Panc1 (cell line): ENCODE measurements around the gene C1QC. TPM values are rescaled to one million over a fixed set of nuclear protein-coding genes. Genes with fewer than 3 reads are reported as not detected.

Experiments used
- ATAC-seq: fragments of 200-7000 bp; cut with Tn5 transposase; 2 replicates; pipeline ENCODE4 v1.9.1; 2020; ENCODE audit warnings: mild to moderate bottlenecking, moderate library complexity
- BruUV-seq: library from RNA; stranded (reverse); fragments of 400-500 nt; replicated peaks from 2 replicates; lab custom pipeline; 2021; lab: Mats Ljungman, UMichigan
- CTCF ChIA-PET: fragments of 300-600 bp; sonication (Branson Sonifier 250); formaldehyde crosslinking; loops from one replicate; lab custom pipeline; 2022; ENCODE audit warnings: antibody characterized with exemption; lab: Charles Lee
- POLR2A ChIA-PET: fragments of 300-600 bp; sonication (Branson Sonifier 250); formaldehyde crosslinking; loops from one replicate; lab custom pipeline; 2022; ENCODE audit warnings: antibody characterized with exemption; lab: Charles Lee
- DNase-seq: peaks from one replicate; pipeline ENCODE4 v3.0.0-alpha.2; 2010; ENCODE audit warnings: low read depth, low spot score
- H3K27ac ChIP-seq: 2 replicates; pipeline ENCODE4 v1.5.1; 2011; ENCODE audit warnings: mild to moderate bottlenecking, low read length, inconsistent platforms
- H3K27me3 ChIP-seq: fragments of 200-500 bp; sonication (Bioruptor generic); 2 replicates; pipeline ENCODE4 v1.6.0; 2014; ENCODE audit warnings: low read length, inconsistent platforms; ENCODE audit not compliant: control insufficient read depth, insufficient read depth
- H3K36me3 ChIP-seq: fragments of 200-500 bp; sonication (Bioruptor generic); 2 replicates; pipeline ENCODE4 v1.5.1; 2014; ENCODE audit warnings: inconsistent platforms, mild to moderate bottlenecking, low read length, moderate library complexity; ENCODE audit not compliant: control insufficient read depth, insufficient read depth
- H3K4me1 ChIP-seq: 2 replicates; pipeline ENCODE4 v1.5.1; 2011; ENCODE audit warnings: inconsistent platforms, mild to moderate bottlenecking, low read length, moderate library complexity; ENCODE audit not compliant: control insufficient read depth, insufficient read depth
- H3K4me3 ChIP-seq, 2 experiments: 2 replicates each; pipeline ENCODE4 v1.5.1; 2011 to 2012; ENCODE audit warnings: low read depth in 2 of 2, low read length in 2 of 2, mild to moderate bottlenecking in 2 of 2, inconsistent platforms in 1 of 2, moderate library complexity in 1 of 2
- H3K9me3 ChIP-seq: fragments of 200-500 bp; sonication (Bioruptor generic); 2 replicates; pipeline ENCODE4 v1.5.1; 2014; ENCODE audit warnings: low read depth, mild to moderate bottlenecking, inconsistent platforms, low read length, moderate library complexity; ENCODE audit not compliant: control insufficient read depth, insufficient read depth
- CTCF ChIP-seq: fragments of 450-650 bp; IDR thresholded peaks from 2 replicates; pipeline ENCODE4 v1.5.1; 2017; ENCODE audit warnings: mild to moderate bottlenecking
- POLR2AphosphoS5 ChIP-seq: IDR thresholded peaks from 2 replicates; pipeline ENCODE4 v1.6.1; 2012; ENCODE audit warnings: mild to moderate bottlenecking, low read depth, low read length, moderate library complexity
- REST ChIP-seq, 2 experiments: IDR thresholded peaks; 2 replicates each; pipeline ENCODE4 v1.6.1; 2011 to 2012; ENCODE audit warnings: low read depth in 2 of 2, control low read depth in 1 of 2, low read length in 1 of 2, mild to moderate bottlenecking in 1 of 2, moderate library complexity in 1 of 2; ENCODE audit not compliant: insufficient read depth in 1 of 2
- SIN3A ChIP-seq: IDR thresholded peaks from 2 replicates; pipeline ENCODE4 v1.6.1; 2012; ENCODE audit warnings: low read depth, mild to moderate bottlenecking, low read length, moderate library complexity, borderline replicate concordance; ENCODE audit not compliant: insufficient read depth
- TCF7L2 ChIP-seq: IDR thresholded peaks from 2 replicates; pipeline ENCODE4 v1.6.1; 2011; ENCODE audit warnings: mild to moderate bottlenecking, low read depth, low read length, inconsistent platforms
- in situ Hi-C: cut with HindIII; loops from 2 replicates; pipeline ENCODE4 v1.10.0; 2016; ENCODE audit warnings: low sequenced_read_pairs, low pct_unique_long_range_greater_than_20kb
- intact Hi-C: fragments of 100-400 bp; cut with micrococcal nuclease; formaldehyde crosslinking; loops from one replicate; pipeline ENCODE4 v1.10.0; 2022; ENCODE audit not compliant: unreplicated experiment
- total RNA-seq: library from RNA; stranded (reverse); gene quantifications from one replicate; pipeline ENCODE4 v1.2.1, GENCODE V29; 2021; ENCODE audit not compliant: unreplicated experiment

C1QC gene
- total RNA-seq, 1 experiment from 2014 or later: 0.64 TPM

- H3K4me1 ChIP-seq: no peaks in the 10 kb centered on the region
- intact Hi-C loops: no loop called here
- in situ Hi-C loops: no loop called here
- no TSS peak for BruUV-seq
- DNase-seq (no peak), ATAC-seq (no peak)
- peaks cover 7% of the 10 kb centered on the region for H3K27me3 ChIP-seq
- H3K4me3 ChIP-seq: no peak overlapping the region
- CTCF ChIA-PET: interaction anchor here (0.6 kb wide), 1 partner anchor 99 kb away, joined by 4 read pairs; no protein-coding TSS in a partner anchor
- no peak for TF ChIP-seq SIN3A
- no peak for TF ChIP-seq TCF7L2
- TF ChIP-seq REST (IDR thresholded peaks at IDR 0.05; ENCODE audit: insufficient read depth in 1 of 2, low read depth in 2 of 2, low read length in 1 of 2): no peak
- TF ChIP-seq POLR2AphosphoS5: no peak
- no peak for TF ChIP-seq CTCF
- no peak overlapping the region for H3K27ac ChIP-seq
- no peaks in the 10 kb centered on the region for H3K9me3 ChIP-seq
- no peaks in the 10 kb centered on the region for H3K36me3 ChIP-seq
- POLR2A ChIA-PET: no interaction called here
These were observed 16.1 kb upstream of the C1QC start for GRCh38 chr1:22627331-22627730.

- DNase-seq (no peak), ATAC-seq (no peak)
- POLR2A ChIA-PET: interaction anchor here (0.7 kb wide), 1 partner anchor 226 kb away, joined by 3 read pairs; no protein-coding TSS in a partner anchor
- peaks cover 9% of the 10 kb centered on the region for H3K27me3 ChIP-seq
- BruUV-seq: no TSS peak
- no peaks in the 10 kb centered on the region for H3K9me3 ChIP-seq
- no peaks in the 10 kb centered on the region for H3K4me1 ChIP-seq
- no peak overlapping the region for H3K27ac ChIP-seq
- no peaks in the 10 kb centered on the region for H3K36me3 ChIP-seq
- in situ Hi-C loops: no loop called here
- CTCF ChIA-PET: no interaction called here
- intact Hi-C loops: no loop called here
- TF ChIP-seq CTCF (no peak), TCF7L2 (no peak), SIN3A (no peak), REST (IDR thresholded peaks at IDR 0.05; ENCODE audit: insufficient read depth in 1 of 2, low read depth in 2 of 2, low read length in 1 of 2) (no peak), POLR2AphosphoS5 (no peak)
- H3K4me3 ChIP-seq: no peak overlapping the region
These were observed 14.6 kb upstream of the C1QC start for GRCh38 chr1:22628698-22629444.
